PC-3 (cell line): ENCODE measurements around the gene ZNF516. TPM values are rescaled to one million over a fixed set of nuclear protein-coding genes. Genes with fewer than 3 reads are reported as not detected.

Experiments
- ATAC-seq: fragments of 200-7000 bp; cut with Tn5 transposase; 2 replicates; pipeline ENCODE4 v1.9.1; 2020; ENCODE audit warnings: mild to moderate bottlenecking, moderate library complexity
- BruUV-seq: library from RNA; stranded (reverse); fragments of 400-500 nt; replicated peaks from 2 replicates; lab custom pipeline; 2021; lab: Mats Ljungman, UMichigan
- CTCF ChIA-PET: fragments of 300-600 bp; sonication (Branson Sonifier 250); formaldehyde crosslinking; loops from one replicate; lab custom pipeline; 2022; ENCODE audit warnings: antibody characterized with exemption; lab: Charles Lee
- POLR2A ChIA-PET: fragments of 300-600 bp; sonication (Branson Sonifier 250); formaldehyde crosslinking; loops from one replicate; lab custom pipeline; 2022; ENCODE audit warnings: antibody characterized with exemption; ENCODE audit not compliant: unreplicated experiment; lab: Charles Lee
- DNase-seq: peaks from one replicate; pipeline ENCODE4 v3.0.0-alpha.2; 2015
- H2AFZ ChIP-seq: fragments of 300-600 bp; sonication (generic); 2 replicates; pipeline ENCODE4 v1.6.0; 2016; ENCODE audit warnings: antibody characterized with exemption, low read length
- H3F3A ChIP-seq: fragments of 300-600 bp; sonication (generic); one replicate; pipeline ENCODE4 v1.6.0; 2017; ENCODE audit warnings: antibody characterized with exemption, low read length, control low read depth, mild to moderate bottlenecking; ENCODE audit not compliant: unreplicated experiment
- H3K27ac ChIP-seq: fragments of 300-600 bp; sonication (generic); 2 replicates; pipeline ENCODE4 v1.5.1; 2016; ENCODE audit warnings: mild to moderate bottlenecking, low read length
- H3K27me3 ChIP-seq: fragments of 300-600 bp; sonication (generic); 2 replicates; pipeline ENCODE4 v1.6.1; 2016; ENCODE audit warnings: low read length, mixed read lengths
- H3K36me3 ChIP-seq: fragments of 300-600 bp; sonication (generic); 2 replicates; pipeline ENCODE4 v1.6.1; 2016; ENCODE audit warnings: low read depth, mixed run types, low read length, mixed read lengths
- H3K4me1 ChIP-seq: fragments of 300-600 bp; sonication (generic); 2 replicates; pipeline ENCODE4 v1.5.1; 2016; ENCODE audit warnings: low read length; ENCODE audit not compliant: insufficient read depth
- H3K4me2 ChIP-seq: fragments of 300-600 bp; sonication (generic); 2 replicates; pipeline ENCODE4 v1.6.0; 2016; ENCODE audit warnings: low read length
- H3K4me3 ChIP-seq: fragments of 300-600 bp; sonication (generic); 2 replicates; pipeline ENCODE4 v1.5.1; 2016; ENCODE audit warnings: mild to moderate bottlenecking, low read length, mixed read lengths
- H3K79me2 ChIP-seq: fragments of 300-600 bp; sonication (generic); 2 replicates; pipeline ENCODE4 v1.6.1; 2017; ENCODE audit warnings: low read length, mixed read lengths
- H3K9ac ChIP-seq: fragments of 300-600 bp; sonication (generic); 2 replicates; pipeline ENCODE4 v1.6.0; 2016; ENCODE audit warnings: mild to moderate bottlenecking, low read length
- H3K9me2 ChIP-seq: fragments of 300-600 bp; sonication (generic); replicated peaks from 2 replicates; pipeline ENCODE4 v1.6.1; 2016; ENCODE audit warnings: mixed run types, low read length, mixed read lengths
- H3K9me3 ChIP-seq: fragments of 300-600 bp; sonication (generic); 2 replicates; pipeline ENCODE4 v1.6.1; 2016; ENCODE audit warnings: low read length, mixed read lengths
- H4K20me1 ChIP-seq: fragments of 300-600 bp; sonication (generic); 2 replicates; pipeline ENCODE4 v1.6.1; 2016; ENCODE audit warnings: low read length, mixed read lengths
- CTCF ChIP-seq: fragments of 300-600 bp; sonication (generic); conservative IDR thresholded peaks from 2 replicates; pipeline ENCODE4 v1.5.1; 2017; ENCODE audit warnings: antibody characterized with exemption, low read depth, mild to moderate bottlenecking, low read length
- EZH2 ChIP-seq: fragments of 300-600 bp; sonication (generic); IDR thresholded peaks from one replicate; pipeline ENCODE4 v1.6.1; 2017; ENCODE audit warnings: antibody characterized with exemption, mild to moderate bottlenecking, low read length; ENCODE audit not compliant: unreplicated experiment
- EZH2phosphoT487 ChIP-seq: fragments of 300-600 bp; sonication (generic); IDR thresholded peaks from 2 replicates; pipeline ENCODE4 v1.6.1; 2018; ENCODE audit warnings: mild to moderate bottlenecking, antibody characterized with exemption, low read length, borderline replicate concordance
- intact Hi-C: fragments of 100-400 bp; cut with micrococcal nuclease; formaldehyde crosslinking; loops from 2 replicates; pipeline ENCODE4 v1.9.0; 2023
- total RNA-seq: library from RNA; depleted of rRNA; stranded (reverse); fragments of >200 nt; gene quantifications from 2 replicates; pipeline ENCODE4 v1.2.3, GENCODE V29; 2014

Gene ZNF516
- total RNA-seq, 1 experiment from 2014 or later: 4.0 TPM

DNA sequence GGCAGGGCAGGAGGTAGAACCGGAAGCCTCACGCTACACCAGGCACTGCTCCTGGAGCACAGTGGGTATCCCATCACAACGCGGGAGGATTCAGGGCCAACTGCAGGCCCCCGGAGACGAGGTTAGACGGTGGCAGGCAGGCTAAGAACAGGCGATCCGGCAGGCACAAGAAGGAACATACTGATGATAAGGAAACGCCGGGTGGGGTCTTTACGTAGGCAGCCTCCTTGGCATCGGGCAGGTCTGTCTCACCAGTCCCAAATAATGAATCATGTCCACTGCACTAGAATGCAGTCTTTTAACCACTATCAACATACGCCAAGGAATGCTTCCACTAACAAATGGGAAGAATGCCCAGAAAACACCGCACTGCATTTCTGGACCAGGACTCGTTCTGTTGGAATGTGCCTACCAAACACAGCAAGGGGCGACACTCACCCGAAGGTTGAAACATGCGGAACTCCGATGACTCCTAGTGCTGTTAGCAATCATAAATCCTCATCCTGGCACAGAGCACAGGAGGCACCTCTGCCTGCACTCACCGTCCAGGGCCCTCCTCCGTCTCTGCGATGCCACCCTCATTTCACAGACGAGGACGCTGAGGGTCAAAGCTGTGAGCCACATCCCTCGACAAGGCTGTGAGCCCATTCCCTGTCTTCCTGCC, 35.2 kb downstream of the ZNF516 start:
- Histone ChIP-seq H3K9me2 (no peaks in the 10 kb centered on the region), H3K79me2 (no peaks in the 10 kb centered on the region), H3K27ac (peak overlapping the region; percentile 67), H2AFZ (peak overlapping the region; percentile 24; the same call in 1 of the 2 replicates), H3F3A (no peaks in the 10 kb centered on the region), H3K36me3 (no peaks in the 10 kb centered on the region), H4K20me1 (no peaks in the 10 kb centered on the region), H3K27me3 (peaks cover 34% of the 10 kb centered on the region), H3K4me1 (peaks cover 15% of the 10 kb centered on the region), H3K4me2 (peak overlapping the region; percentile 68), H3K9me3 (no peaks in the 10 kb centered on the region), H3K4me3 (peak overlapping the region; percentile 40; the same call in 1 of the 2 replicates), H3K9ac (no peak overlapping the region; the same call in 1 of the 2 replicates)
- no TSS peak for BruUV-seq
- POLR2A ChIA-PET: no interaction called here
- TF ChIP-seq EZH2phosphoT487: no peak
- no peak for TF ChIP-seq CTCF
- no peak for TF ChIP-seq EZH2
- CTCF ChIA-PET: no interaction called here
- peak; percentile 93 for DNase-seq
- intact Hi-C loops: no loop called here
- peak; percentile 97 for ATAC-seq

DNA sequence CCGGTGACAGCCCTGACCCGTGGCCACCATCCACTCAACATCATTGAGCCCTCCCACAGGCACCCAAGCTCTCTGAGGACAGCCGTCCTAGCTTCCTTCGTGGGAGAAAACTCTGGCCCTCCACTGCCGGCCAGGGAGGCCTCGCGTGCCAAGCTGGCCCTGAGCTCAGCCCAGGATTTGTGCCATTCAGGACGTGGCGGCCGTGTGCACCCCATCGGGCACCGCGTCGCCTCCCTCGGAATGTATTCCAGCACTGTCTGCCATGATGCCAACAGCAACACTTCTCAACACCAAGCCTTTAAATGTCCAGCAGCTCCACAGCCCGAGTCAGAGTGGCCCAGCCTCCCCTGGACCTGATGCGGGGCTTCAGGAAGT, 35.7 kb downstream of the ZNF516 start:
- Histone ChIP-seq H3F3A (no peaks in the 10 kb centered on the region), H3K79me2 (no peaks in the 10 kb centered on the region), H4K20me1 (no peaks in the 10 kb centered on the region), H3K4me2 (peak overlapping the region; percentile 68), H3K27me3 (peaks cover 33% of the 10 kb centered on the region), H3K9me3 (no peaks in the 10 kb centered on the region), H3K36me3 (no peaks in the 10 kb centered on the region), H3K27ac (peak overlapping the region; percentile 67), H3K4me1 (peaks cover 15% of the 10 kb centered on the region), H3K9ac (no peak overlapping the region; the same call in 1 of the 2 replicates), H2AFZ (no peak overlapping the region), H3K9me2 (no peaks in the 10 kb centered on the region), H3K4me3 (peak overlapping the region; percentile 40; the same call in 1 of the 2 replicates)
- ChIA-PET CTCF (no interaction called here), POLR2A (no interaction called here)
- intact Hi-C loops: no loop called here
- DNase-seq (no peak), ATAC-seq (no peak)
- TF ChIP-seq EZH2 (no peak), CTCF (no peak), EZH2phosphoT487 (no peak)
- BruUV-seq: no TSS peak
